Heart right ventricle (tissue), 16 donors: ENCODE results near the gene MBD3. TPM values are rescaled to one million over a fixed set of nuclear protein-coding genes. Genes with fewer than 3 reads are reported as not detected.

ENCODE experiments used
- ATAC-seq, 8 donors: fragments of 200-7000 bp; cut with Tn5 transposase; one replicate each; pipeline ENCODE4 v1.9.1; 2020; ENCODE audit warnings: mild to moderate bottlenecking in 8 of 8, moderate library complexity in 8 of 8, moderate number of reproducible peaks in 1 of 8
- DNase-seq, 2 donors: peaks; one replicate each; pipeline ENCODE4 v3.0.0-alpha.2; 2020
- H3K27ac ChIP-seq, 10 donors: fragments of 200-600 bp; sonication (generic) in 2 of 10; one replicate each; pipeline versions ENCODE4 v1.5.0 to v1.8.0; 2020 to 2022; ENCODE audit warnings: mild to moderate bottlenecking in 3 of 10
- H3K27me3 ChIP-seq, 7 donors: fragments of 200-600 bp; one replicate each; pipeline ENCODE4 v1.8.0; 2021 to 2022; ENCODE audit warnings: mild to moderate bottlenecking in 2 of 7
- H3K36me3 ChIP-seq, 9 donors: fragments of 200-600 bp; sonication (generic) in 1 of 9; one replicate each; pipeline versions ENCODE4 v1.5.0 to v1.8.0; 2020 to 2022; ENCODE audit warnings: mild to moderate bottlenecking in 2 of 9
- H3K4me1 ChIP-seq, 9 donors: fragments of 200-600 bp; sonication (generic) in 1 of 9; one replicate each; pipeline versions ENCODE4 v1.5.0 to v1.8.0; 2020 to 2022; ENCODE audit warnings: mild to moderate bottlenecking in 4 of 9
- H3K4me3 ChIP-seq, 10 donors: fragments of 200-600 bp; sonication (generic) in 2 of 10; one replicate each; pipeline versions ENCODE4 v1.5.0 to v1.8.0; 2020 to 2022; ENCODE audit warnings: mild to moderate bottlenecking in 7 of 10, moderate library complexity in 2 of 10
- H3K9me3 ChIP-seq, 11 donors: fragments of 200-600 bp in 10 of 11; sonication (generic) in 2 of 11; one replicate each; pipeline versions ENCODE4 v1.5.0 to v1.8.0; 2013 to 2022; ENCODE audit warnings: mild to moderate bottlenecking in 2 of 11, control low read depth in 1 of 11, moderate library complexity in 1 of 11
- CTCF ChIP-seq, 9 donors: fragments of 200-600 bp; sonication (generic) in 2 of 9; IDR thresholded peaks; one replicate each; pipeline versions ENCODE4 v1.5.0 to v1.8.0; 2021 to 2022; ENCODE audit warnings: antibody characterized with exemption in 9 of 9, mild to moderate bottlenecking in 5 of 9, moderate library complexity in 1 of 9
- WGBS, 2 donors: extraction: QIAGEN DNeasy Blood & Tissue Kit; methylation state at CpG; one replicate each; pipeline ENCODE4 v1.1.7; 2013; ENCODE audit warnings: inconsistent platforms in 1 of 2; 5-methylcytosine and 5-hydroxymethylcytosine counted together
- intact Hi-C, 10 donors: fragments of 100-400 bp; cut with DNase I; formaldehyde crosslinking; loops; one replicate each; pipeline versions ENCODE4 v1.11.1 to v1.14.2; 2022
- polyA plus RNA-seq, 2 donors: library from polyadenylated mRNA; stranded (reverse); fragments of 200-250 nt; gene quantifications; one replicate each; pipeline ENCODE4 v1.2.3, GENCODE V29; 2013
- total RNA-seq, 10 donors: library from RNA; stranded (reverse); fragmentation: NEBNext Ultra II Directional in 3 of 10; extraction: Animal tissue kit (Norgen Biotek cat#: 25700) in 3 of 10; gene quantifications; one replicate each; pipeline versions ENCODE4 v1.2.1 to v1.2.4, GENCODE V29; 2021 to 2023
- donor health status: Arrhythmogenic right ventricular cardiomyopathy.
- donor health status: ischemic (EF 13 %, LVEDD 7.1; RV severe dilation, severe dysfunction).
- donor health status: healthy with polysubstance abuse.
- donor health status: DM: no; HTN: yes; CAD: no.
- donor health status: DM: no; HTN: no; CAD: no.
- donor health status: ischemic (EF 25% LVEDD 6.9; RV normal size, moderate dysfunction).
- donor health status: ischemic (EF 25% LVEDD 5.7; RV mildly dilated, moderate dysfunction).
- donor health status: healthy.
- donor health status: DM: yes; HTN: yes; CAD: no.
- donor health status: Ischemic cardiomyopathy.
- donor health status: ischemic (EF 35%, LVEDD 5.7; RV mildly dilated, moderate dysfunction).
- donor health status: nonischemic (EF 11% LVEDD 7.7; RV severe dilation, severe dysfunction).
- donor health status: DM: yes; HTN: yes; CAD: no.
- donor health status: PGD.
- donor health status: ischemic (EF 29% LVEDD 5.4; RV normal size, mild dysfunction).
- donor health status: nonischemic (EF 23%, LVEDD 6.1; RV moderate dilation, normal function).

The MBD3 gene
- total and polyA plus RNA-seq, 12 donors: 34.5 to 125 (median 52.4) TPM

DNA sequence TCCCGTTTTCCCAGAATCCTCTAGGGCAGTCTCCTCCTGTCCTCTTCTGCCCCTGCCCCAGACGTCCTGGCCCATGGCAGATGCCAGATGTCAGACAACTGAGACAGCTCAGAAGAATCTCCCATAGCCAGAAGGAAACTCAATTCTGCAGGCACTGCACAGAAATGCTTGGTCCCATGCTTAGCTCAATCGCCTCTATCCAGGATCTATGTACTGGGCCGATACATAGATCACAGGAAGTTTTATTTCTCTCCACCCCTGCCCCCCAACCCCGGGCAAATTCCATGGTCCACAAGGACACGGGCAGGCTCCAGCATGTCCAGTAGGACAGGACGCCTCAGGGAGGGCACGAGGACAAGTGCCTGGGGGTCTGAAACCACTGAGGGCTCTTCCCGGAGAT lies 4.8 kb downstream of the MBD3 start:
- no peak for ATAC-seq
- TF ChIP-seq CTCF (IDR thresholded peaks at IDR 0.05): no peak
- WGBS, 2 donors: 69 to 73% methylated on average over 9 of the region's 9 CpGs

DNA sequence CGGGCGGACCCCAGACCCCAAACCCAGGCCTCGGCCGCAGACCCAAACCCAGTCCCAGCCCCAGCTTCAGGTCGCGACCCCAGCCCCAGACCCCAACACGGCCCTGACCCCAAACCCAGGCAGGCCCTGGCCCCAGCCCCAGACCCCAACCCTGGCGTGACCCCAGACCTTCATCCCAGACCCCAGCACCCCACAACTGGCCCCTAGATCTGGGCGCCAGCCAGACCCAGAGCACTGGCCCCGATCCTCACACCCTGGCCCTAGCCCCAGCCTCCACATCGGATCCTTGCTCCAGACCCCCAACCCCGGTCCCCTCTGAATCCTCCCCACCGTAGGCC lies 7.5 kb downstream of the MBD3 start:
- Histone ChIP-seq H3K9me3 (no peaks in the 10 kb centered on the region), H3K4me3 (no peak overlapping the region), H3K27me3 (no peaks in the 10 kb centered on the region), H3K4me1 (peaks cover 0 to 5% (median 1%) of the 10 kb centered on the region in 9 donors), H3K27ac (no peak overlapping the region), H3K36me3 (peaks cover 0 to 57% (median 36%) of the 10 kb centered on the region in 9 donors)
- no peak for TF ChIP-seq CTCF (IDR thresholded peaks at IDR 0.05)
- ATAC-seq (peak in 1 of 8 donors; percentile 4), DNase-seq (no peak)
- intact Hi-C loops: no loop called here
- WGBS, 2 donors: 82 to 83% methylated on average over 13 of the region's 13 CpGs

More for the DNA sequence above, 4.8 kb downstream of the MBD3 start:
- H3K4me1 ChIP-seq: peaks cover 4 to 23% (median 19%) of the 10 kb centered on the region in 9 donors
- DNase-seq: no peak
- H3K36me3 ChIP-seq: peaks cover 0 to 30% (median 12%) of the 10 kb centered on the region in 9 donors
- H3K9me3 ChIP-seq: no peaks in the 10 kb centered on the region
- H3K27ac ChIP-seq: no peak overlapping the region
- no peaks in the 10 kb centered on the region for H3K27me3 ChIP-seq
- intact Hi-C loops: no loop called here
- no peak overlapping the region for H3K4me3 ChIP-seq

DNA sequence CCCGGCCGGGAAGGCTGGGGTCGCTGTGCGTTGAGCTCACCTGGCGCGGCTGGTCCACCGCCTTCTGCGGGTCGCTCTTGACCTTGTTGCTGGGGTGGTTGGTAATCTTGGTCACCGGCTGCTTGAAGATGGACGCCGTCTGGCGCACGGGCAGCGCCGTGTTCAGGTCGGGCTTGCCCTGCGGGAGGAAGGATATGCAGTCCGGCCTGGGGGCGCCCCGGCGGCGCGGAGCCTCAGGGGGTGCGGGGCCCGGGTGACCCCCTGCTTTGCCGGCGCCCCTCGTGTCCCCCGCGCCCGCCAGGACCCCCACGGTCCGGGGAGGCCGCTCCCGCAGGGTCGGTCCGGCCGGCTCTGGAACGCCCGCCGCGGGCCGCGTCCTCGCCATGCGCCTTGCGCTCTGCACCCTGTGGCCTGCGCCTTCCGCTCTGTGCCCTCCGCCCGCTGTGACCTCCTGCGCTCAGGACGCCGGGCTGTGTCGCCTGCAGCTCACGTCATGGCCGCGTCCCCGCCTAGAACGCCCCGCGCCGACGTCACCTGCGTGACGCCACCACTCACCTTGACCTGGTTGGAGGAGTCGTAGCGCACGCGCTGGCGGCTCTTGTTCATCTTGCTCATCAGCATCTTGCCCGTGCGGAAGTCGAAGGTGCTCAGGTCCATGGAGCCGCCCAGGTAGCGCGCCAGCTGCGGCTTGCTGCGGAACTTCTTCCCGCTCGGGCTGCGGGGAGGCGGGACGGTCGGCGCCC lies 8.0 kb downstream of the MBD3 start:
- Histone ChIP-seq H3K4me1 (peaks cover 0 to under 1% (median 0%) of the 10 kb centered on the region in 9 donors), H3K27me3 (no peaks in the 10 kb centered on the region), H3K27ac (peak overlapping the region in 1 of 10 donors; percentile 33), H3K36me3 (peaks cover 0 to 62% (median 42%) of the 10 kb centered on the region in 9 donors), H3K4me3 (peak overlapping the region in 3 of 10 donors; percentile 6 to 22 (median 11)), H3K9me3 (no peaks in the 10 kb centered on the region)
- ATAC-seq (peak in 2 of 8 donors; percentile 4 to 18), DNase-seq (no peak)
- no peak for TF ChIP-seq CTCF (IDR thresholded peaks at IDR 0.05)
- 76 to 87% methylated on average over 75 to 87 of the region's 87 CpGs for WGBS, 2 donors
- intact Hi-C loops: no loop called here

DNA sequence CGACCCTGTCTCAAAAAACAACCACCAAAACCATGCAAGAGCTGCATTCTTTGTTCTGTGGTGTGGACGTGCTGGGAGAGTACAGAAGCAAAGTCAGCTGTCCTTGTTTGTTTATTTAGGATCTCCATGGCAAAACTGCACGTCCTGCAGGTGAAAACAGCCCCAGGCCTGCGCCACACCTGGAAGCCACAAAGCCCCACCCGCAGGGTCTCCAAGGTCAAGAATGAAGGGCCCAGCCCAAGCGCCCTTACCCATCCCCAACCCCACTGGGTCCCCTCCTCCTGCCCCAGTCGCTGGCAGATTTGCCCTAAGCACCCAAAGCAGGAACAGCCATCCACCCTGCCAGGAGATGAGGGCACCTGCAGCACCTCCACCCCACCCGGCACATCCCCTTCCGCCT lies 10.5 kb downstream of the MBD3 start:
- DNase-seq (no peak), ATAC-seq (no peak)
- H3K36me3 ChIP-seq: peaks cover 0 to 84% (median 45%) of the 10 kb centered on the region in 9 donors
- H3K4me3 ChIP-seq: no peak overlapping the region
- H3K4me1 ChIP-seq: peaks cover 0 to 8% (median 0%) of the 10 kb centered on the region in 9 donors
- no peaks in the 10 kb centered on the region for H3K9me3 ChIP-seq
- no peak for TF ChIP-seq CTCF (IDR thresholded peaks at IDR 0.05)
- intact Hi-C loops: no loop called here
- H3K27me3 ChIP-seq: no peaks in the 10 kb centered on the region
- no peak overlapping the region for H3K27ac ChIP-seq
- WGBS, 2 donors: 91 to 92% methylated on average over 9 of the region's 9 CpGs
